ENCODE measurements around the gene SLC12A1.

SLC12A1 gene

GRCh38 chr15:48244921-48245320 is 38.8 kb downstream of the SLC12A1 start:
- DNase-seq, result no peak

- no peak for DNase-seq
Measured at GRCh38 chr15:48248414-48248813, 42.3 kb downstream of the SLC12A1 start.

DNA sequence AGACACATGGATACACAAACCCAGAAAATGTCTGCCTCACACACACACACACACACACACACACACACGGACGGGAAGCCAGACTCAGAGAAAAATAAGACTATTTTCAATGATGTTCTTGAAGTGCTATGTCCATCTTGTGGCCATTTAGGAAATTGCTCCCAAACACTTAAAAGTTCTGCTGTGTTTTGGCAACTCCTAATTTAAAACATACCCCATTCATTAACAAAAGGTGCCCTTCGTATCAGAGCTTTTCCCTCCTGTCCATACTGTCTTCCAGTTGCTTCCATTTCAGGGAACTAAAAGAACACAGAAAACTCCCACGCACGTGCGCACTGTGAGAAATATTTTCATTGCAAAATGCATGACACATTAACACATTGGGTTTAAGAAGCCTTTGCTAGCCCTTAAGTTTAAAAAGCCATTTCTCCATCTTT is 44.6 kb downstream of the SLC12A1 start:
- DNase-seq, result peak in 1 of 2 donors; percentile 33

DNA sequence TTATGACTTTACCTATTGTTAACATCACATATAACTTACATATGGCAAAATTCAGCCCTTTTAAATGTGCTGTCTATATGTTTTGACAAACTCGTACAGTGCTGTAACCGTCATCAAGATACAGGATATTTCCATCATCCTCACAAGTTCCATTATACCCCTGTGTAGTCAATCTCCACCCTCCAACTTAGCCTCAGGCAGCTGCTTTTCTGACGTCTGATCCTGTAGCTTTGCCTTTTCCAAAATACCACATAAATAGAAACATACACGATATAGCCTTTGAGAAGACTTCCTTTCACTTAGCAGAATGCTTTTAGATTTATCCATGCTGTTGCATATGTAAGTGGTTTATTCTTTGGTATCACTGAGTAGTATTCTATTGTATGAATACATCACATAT is 47.1 kb downstream of the SLC12A1 start:
- no peak for DNase-seq

GRCh38 chr15:48265135-48265534 is 59.0 kb downstream of the SLC12A1 start:
- DNase-seq, result no peak

DNA sequence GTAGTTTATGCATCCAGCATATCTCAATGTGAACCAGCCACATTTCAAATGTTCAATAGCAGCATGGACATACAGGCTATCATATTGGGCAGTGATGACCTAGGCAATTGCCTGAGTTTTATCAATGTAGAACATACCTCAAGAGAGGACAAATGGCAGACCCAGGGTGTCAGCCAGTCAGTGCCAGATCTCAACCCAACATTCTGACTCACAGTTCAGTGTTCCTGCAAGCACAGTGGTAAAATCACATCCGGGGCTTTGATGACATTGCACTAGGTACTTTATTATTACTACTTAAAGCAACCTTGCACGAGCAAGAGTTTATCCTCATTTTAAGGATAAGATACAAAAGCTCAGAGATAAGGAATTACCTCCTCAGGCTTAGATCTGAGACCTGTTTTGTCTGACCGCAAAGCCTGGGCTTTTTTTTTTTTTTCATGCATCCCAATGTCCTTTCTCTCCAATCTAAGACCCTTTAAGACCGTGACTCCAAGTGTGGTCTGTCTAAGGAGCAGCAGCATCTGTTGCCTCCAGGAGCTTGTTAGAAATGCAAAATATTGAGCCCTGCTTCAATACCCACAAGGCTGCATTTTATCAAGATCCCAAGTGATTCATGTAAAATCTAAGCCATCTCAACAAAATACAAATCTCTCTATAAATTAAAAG is 60.1 kb downstream of the SLC12A1 start:
- DNase-seq, result no peak

DNA sequence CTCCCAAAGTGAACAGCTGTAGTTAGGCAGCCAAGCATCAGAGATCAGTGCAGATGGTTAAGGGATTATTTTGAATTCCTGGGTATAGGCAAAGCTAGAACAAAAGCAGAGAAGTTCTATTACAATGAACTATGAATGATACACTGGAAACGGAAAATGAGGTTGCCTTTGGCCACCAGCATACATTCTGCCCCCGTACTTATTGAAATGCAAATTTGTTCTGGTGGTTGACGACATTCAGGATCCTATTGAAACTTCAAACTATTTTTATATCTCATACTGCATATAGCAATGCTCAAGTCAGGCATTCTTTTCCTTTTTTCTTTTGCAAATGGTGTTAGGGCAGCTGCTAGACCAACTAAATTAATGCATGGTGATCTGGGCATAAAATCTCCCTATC is 61.7 kb downstream of the SLC12A1 start:
- DNase-seq, result no peak

DNA sequence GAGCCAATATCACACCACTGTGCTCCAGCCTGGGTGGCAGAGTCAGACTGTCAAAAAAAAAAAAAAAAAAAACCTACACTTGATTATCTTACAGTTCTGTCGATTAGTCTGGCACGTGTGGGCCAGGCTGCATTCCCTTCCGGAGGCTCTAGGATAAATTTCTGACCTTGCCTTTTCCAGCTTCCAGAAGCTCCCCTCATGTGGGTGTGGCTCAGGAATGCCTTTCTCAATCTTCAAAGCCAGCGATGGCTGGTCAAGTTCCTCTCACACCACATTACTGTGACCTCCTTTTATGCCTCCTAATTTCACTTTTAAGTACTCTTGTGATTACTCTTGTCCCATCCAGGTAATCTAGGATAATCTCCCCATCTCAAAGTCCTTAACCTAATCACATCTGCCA is 66.9 kb downstream of the SLC12A1 start:
- DNase-seq, result no peak

GRCh38 chr15:48278666-48279065 is 72.6 kb downstream of the SLC12A1 start:
- DNase-seq, result no peak

- no peak for DNase-seq
Measured at GRCh38 chr15:48279608-48280007, 73.5 kb downstream of the SLC12A1 start.

DNA sequence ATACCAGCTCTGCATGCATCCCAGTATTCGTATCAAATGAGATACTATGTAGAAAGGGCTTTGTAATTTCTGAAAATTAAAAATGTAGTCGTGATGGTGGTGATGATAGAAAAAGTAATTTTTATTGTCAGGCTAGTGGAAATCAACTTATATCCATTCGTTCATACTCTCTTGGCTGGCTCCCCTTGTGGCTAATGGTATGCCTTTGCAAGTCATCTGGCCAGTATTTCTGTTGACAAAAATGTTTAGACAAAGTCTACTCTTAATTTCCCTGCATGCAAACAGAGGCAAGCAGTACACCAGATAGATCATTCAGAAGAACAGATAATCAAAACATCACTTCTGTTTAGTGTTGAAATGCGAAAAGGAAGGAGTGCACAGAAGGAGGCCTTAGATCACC is 75.6 kb downstream of the SLC12A1 start:
- no peak for DNase-seq

DNA sequence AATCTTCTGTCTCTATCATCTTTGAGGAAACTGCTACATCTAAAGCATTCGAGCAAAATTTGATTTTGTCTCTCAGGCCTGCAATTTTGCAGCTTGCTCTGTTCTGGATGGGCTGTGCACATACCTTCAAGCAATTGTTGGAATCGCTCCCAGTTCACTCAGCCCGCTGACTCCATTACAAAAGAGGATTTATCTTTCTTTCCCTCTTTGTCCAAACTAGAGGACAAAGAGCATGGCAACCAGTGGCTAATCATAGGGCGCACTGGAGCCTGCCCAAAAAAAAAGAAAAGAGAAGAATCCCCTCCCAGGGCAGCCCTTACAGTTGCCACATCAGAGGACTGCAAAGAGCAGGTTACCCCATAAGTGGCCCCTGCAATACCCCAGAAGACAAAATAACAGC is 76.1 kb downstream of the SLC12A1 start:
- no peak for DNase-seq

DNA sequence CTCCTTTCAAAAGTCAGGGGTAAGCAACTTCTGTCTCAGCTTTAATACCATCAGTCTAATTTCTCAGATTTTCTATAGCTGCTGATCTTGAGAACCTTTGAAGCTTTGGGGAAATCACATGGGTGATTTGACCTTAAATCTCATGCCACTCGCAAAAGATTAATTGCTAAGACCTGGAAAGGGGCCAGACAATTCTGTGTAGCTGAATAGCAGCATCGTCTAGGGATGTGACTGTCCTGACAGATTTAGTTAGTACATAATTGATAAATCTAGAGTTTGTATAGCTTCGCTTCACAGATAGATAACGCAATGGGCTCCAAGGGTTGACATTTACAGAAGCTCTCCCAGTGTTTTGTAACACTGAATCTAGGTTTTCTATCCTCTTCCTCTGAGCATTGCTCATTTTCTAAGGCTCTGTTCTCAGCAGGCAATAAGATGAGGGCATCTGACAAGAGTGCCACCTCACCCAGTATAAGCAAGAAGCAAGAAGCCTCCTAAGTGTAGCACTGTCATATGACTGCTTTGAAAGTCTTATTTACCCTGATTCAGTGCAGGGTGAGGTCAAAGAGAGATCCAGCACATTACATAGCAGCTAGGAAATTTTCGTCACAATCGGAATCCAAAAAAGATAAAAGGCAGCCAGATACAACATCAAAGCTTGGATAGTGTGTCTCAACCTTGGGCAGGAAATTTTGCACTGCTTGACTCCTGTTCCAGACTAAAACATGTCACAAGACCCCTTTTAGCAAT is 77.5 kb downstream of the SLC12A1 start:
- DNase-seq, result no peak

GRCh38 chr15:48285329-48286214 is 79.5 kb downstream of the SLC12A1 start:
- peak; percentile 25 to 61 for DNase-seq

GRCh38 chr15:48289628-48290027 is 83.5 kb downstream of the SLC12A1 start:
- no peak for DNase-seq

DNA sequence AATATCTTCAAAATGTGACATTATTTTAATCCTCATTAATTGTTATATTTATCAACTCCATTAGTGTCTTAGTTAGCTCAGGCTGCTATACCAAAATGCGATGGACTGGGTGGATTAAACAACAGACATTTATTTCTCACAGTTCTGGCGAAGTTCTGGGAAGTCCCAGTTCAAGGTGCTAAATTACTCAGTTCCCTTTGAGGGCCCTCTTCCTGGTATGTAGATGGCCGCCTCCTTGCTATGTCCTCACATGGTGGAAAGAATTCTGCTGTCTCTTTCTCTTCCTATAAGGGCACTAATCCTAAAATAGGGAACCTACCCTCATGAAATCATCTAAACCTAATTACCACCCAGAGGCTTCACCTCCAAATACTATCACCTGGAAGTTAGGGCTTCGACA is 86.4 kb downstream of the SLC12A1 start:
- DNase-seq, result no peak

GRCh38 chr15:48297668-48298067 is 91.6 kb downstream of the SLC12A1 start:
- no peak for DNase-seq

GRCh38 chr15:48298914-48299313 is 92.8 kb downstream of the SLC12A1 start:
- no peak for DNase-seq

DNA sequence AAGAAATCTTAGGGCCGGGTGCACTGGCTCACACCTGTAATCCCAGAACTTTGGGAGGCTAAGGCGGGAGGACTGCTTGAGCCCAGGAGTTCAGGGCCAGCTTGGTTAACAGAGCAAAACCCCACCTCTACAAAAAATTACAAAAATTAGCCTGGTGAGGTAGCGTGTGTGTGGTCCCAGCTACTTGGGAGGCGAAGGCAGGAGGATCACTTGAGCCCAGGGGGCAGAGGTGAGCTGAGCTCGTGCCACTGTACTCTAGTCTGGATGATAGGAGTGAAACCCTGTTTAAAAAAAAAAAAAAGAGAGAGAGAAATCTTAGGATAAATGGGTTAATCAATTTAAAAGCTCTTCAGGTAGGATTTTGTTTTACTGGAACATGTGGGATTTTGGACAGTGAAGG is 93.9 kb downstream of the SLC12A1 start:
- no peak for DNase-seq

DNA sequence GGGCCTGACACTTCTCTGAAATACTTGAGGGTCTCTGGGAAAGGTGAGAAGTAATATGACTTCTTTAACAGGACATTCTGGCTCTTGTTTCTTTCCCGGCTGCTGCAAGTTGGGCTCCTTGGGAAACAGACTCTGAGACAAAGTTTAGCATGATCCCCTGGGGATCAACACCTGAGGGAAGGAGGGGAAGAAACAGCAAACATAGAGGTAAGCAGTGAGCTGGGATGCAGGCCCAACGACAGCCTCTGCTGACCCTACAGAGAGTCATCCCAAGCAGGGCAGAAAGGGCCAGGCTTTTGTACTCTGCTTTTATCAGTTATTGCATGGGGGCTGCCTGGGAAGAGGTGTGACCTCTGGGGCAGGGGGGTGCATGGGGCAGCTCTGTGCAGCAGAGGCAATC is 98.3 kb downstream of the SLC12A1 start:
- DNase-seq, result no peak

DNA sequence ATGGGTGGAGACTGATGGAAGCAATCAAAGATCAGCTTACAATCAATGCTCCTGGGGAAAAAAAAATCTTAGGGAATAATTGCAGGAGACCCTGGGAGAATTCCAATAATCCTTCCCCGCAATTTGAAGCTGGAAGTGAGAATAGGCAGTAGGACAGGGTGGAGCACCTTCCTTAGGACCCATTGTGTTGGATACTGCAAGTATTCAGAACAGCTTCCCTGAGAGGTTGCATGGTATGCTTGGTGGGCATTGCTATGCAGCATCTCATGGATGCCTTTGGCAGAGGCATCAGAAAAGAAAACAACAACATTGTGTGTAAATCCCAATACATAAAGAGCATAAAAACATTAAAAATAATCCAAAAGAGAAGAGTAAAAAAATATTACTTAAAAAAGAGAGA is 100.5 kb downstream of the SLC12A1 start:
- no peak for DNase-seq

GRCh38 chr15:48307586-48307985 is 101.5 kb downstream of the SLC12A1 start:
- no peak for DNase-seq

- DNase-seq, result no peak
Measured at GRCh38 chr15:48309740-48310139, 103.6 kb downstream of the SLC12A1 start.

GRCh38 chr15:48313216-48313615 is 107.1 kb downstream of the SLC12A1 start:
- DNase-seq, result no peak

Data from CD4-positive, alpha-beta T cell treated with Interferon alpha-2 for 1 hour (primary cell).